HG03460 (cell line): ENCODE data around the gene CSNK1D.
"Not testable (repeated sequence)": the region's sequence is repeated elsewhere in the genome, so short reads cannot be mapped to it uniquely, and the experiment has no call there.

Experiments used
- ATAC-seq: cut with Tn5 transposase; IDR thresholded peaks from one replicate; pipeline ENCODE4 v1.9.1; 2021; ENCODE audit not compliant: unreplicated experiment

CSNK1D gene

GRCh38 chr17:82195675-82196672 lies 77.5 kb downstream of the CSNK1D start:
- no peak for ATAC-seq

- no peak for ATAC-seq
Measured at GRCh38 chr17:82194765-82195164, 78.7 kb downstream of the CSNK1D start.

- ATAC-seq, result no peak
Measured at GRCh38 chr17:82193520-82194220, 79.8 kb downstream of the CSNK1D start.

- ATAC-seq, result not testable (repeated sequence)
Measured at GRCh38 chr17:82193050-82193449, 80.5 kb downstream of the CSNK1D start.
